Measurements from ENCODE around the gene BACE2.

GRCh38 chr21:41147979-41148355, 20.0 kb upstream of the BACE2 start:
- no peak for TF ChIP-seq CTCF (conservative IDR thresholded peaks at IDR 0.05; ENCODE audit: low read length)
- TF ChIP-seq EZH2phosphoT487 (IDR thresholded peaks at IDR 0.05; ENCODE audit: borderline replicate concordance, low read depth, low read length), result no peak

All from OCI-LY7 (cell line).